ENCODE measurements around the gene TOMM5.

GRCh38 chr9:37621273-37622121 is 29.1 kb upstream of the TOMM5 start:
- TF ChIP-seq CTCF (conservative IDR thresholded peaks at IDR 0.05) (no peak), ZFX (IDR thresholded peaks at IDR 0.05) (no peak)
